Neuronal stem cell (in vitro differentiated cells): ENCODE results near the gene GABRR3.

Experiments
- DNase-seq: peaks from one replicate; pipeline ENCODE4 v3.0.0-alpha.2; 2013; ENCODE audit warnings: low spot score
- H2AFZ ChIP-seq: one replicate; pipeline ENCODE4 v1.6.1; 2013; ENCODE audit warnings: mild to moderate bottlenecking, low read length, inconsistent platforms
- H2AK5ac ChIP-seq: 2 replicates; pipeline ENCODE4 v1.6.1; 2013; ENCODE audit warnings: low read depth, mild to moderate bottlenecking, inconsistent platforms, low read length, moderate library complexity, mixed read lengths
- H2BK120ac ChIP-seq: 2 replicates; pipeline ENCODE4 v1.6.1; 2013; ENCODE audit warnings: low read depth, mild to moderate bottlenecking, inconsistent platforms, low read length, moderate library complexity, mixed read lengths
- H2BK12ac ChIP-seq: one replicate; pipeline ENCODE4 v1.6.1; 2013; ENCODE audit warnings: low read length, inconsistent platforms
- H2BK15ac ChIP-seq: 2 replicates; pipeline ENCODE4 v1.6.1; 2013; ENCODE audit warnings: mild to moderate bottlenecking, low read length, inconsistent platforms, mixed read lengths
- H2BK5ac ChIP-seq: one replicate; pipeline ENCODE4 v1.6.1; 2013; ENCODE audit warnings: inconsistent platforms, mild to moderate bottlenecking, low read length, moderate library complexity
- H3K14ac ChIP-seq: one replicate; pipeline ENCODE4 v1.6.1; 2013; ENCODE audit warnings: low read length, inconsistent platforms
- H3K18ac ChIP-seq: 2 replicates; pipeline ENCODE4 v1.6.1; 2013; ENCODE audit warnings: low read length, inconsistent platforms
- H3K23ac ChIP-seq: 2 replicates; pipeline ENCODE4 v1.6.1; 2013; ENCODE audit warnings: low read depth, mild to moderate bottlenecking, mixed read lengths, low read length, inconsistent platforms; ENCODE audit not compliant: poor library complexity
- H3K27ac ChIP-seq: replicated peaks from 3 replicates; pipeline ENCODE4 v1.5.1; 2013; ENCODE audit warnings: low read length, inconsistent platforms
- H3K27me3 ChIP-seq, 3 experiments: 2 replicates each; pipeline ENCODE4 v1.6.1; 2013; ENCODE audit warnings: low read length in 3 of 3, mild to moderate bottlenecking in 2 of 3, inconsistent platforms in 1 of 3, low read depth in 1 of 3, mixed read lengths in 1 of 3, moderate library complexity in 1 of 3; ENCODE audit not compliant: control insufficient read depth in 3 of 3, insufficient read depth in 3 of 3
- H3K36me3 ChIP-seq, 2 donors: replicated peaks in 1 of 2; 2 replicates each; pipeline ENCODE4 v1.6.1; 2013; ENCODE audit warnings: low read length in 2 of 2; ENCODE audit not compliant: control insufficient read depth in 2 of 2, insufficient read depth in 2 of 2
- H3K4ac ChIP-seq: 2 replicates; pipeline ENCODE4 v1.6.1; 2013; ENCODE audit warnings: inconsistent platforms, mild to moderate bottlenecking, low read length, moderate library complexity
- H3K4me1 ChIP-seq, 2 donors: 1 replicate in 1 of 2; 2 replicates in 1 of 2; pipeline ENCODE4 v1.6.1; 2013; ENCODE audit warnings: low read length in 2 of 2, low read depth in 1 of 2; ENCODE audit not compliant: control insufficient read depth in 2 of 2, insufficient read depth in 1 of 2
- H3K4me2 ChIP-seq: one replicate; pipeline ENCODE4 v1.6.1; 2013; ENCODE audit warnings: mild to moderate bottlenecking, low read length, inconsistent platforms; ENCODE audit not compliant: insufficient read depth, poor library complexity, severe bottlenecking
- H3K4me3 ChIP-seq, 2 donors: 2 replicates each; pipeline ENCODE4 v1.5.1; 2013; ENCODE audit warnings: low read length in 2 of 2, mild to moderate bottlenecking in 2 of 2, inconsistent platforms in 1 of 2, moderate library complexity in 1 of 2
- H3K79me1 ChIP-seq: one replicate; pipeline ENCODE4 v1.6.1; 2013; ENCODE audit warnings: low read depth, mild to moderate bottlenecking, inconsistent platforms, low read length, moderate library complexity
- H3K9ac ChIP-seq: one replicate; pipeline ENCODE4 v1.6.1; 2013; ENCODE audit warnings: mild to moderate bottlenecking, low read depth, low read length, inconsistent platforms; ENCODE audit not compliant: poor library complexity
- H3K9me3 ChIP-seq, 2 donors: replicated peaks in 1 of 2; 2 replicates each; pipeline versions ENCODE3 to v1.6.1; 2013; ENCODE audit warnings: low read length in 2 of 2, mild to moderate bottlenecking in 2 of 2, inconsistent platforms in 1 of 2, low read depth in 1 of 2, mixed read lengths in 1 of 2, moderate library complexity in 1 of 2; ENCODE audit not compliant: control insufficient read depth in 2 of 2, insufficient read depth in 1 of 2
- H4K8ac ChIP-seq: one replicate; pipeline ENCODE4 v1.6.1; 2013; ENCODE audit warnings: low read depth, mild to moderate bottlenecking, inconsistent platforms, low read length, moderate library complexity
- H4K91ac ChIP-seq: one replicate; pipeline ENCODE4 v1.6.1; 2013; ENCODE audit warnings: low read length, low read depth, mild to moderate bottlenecking, inconsistent platforms; ENCODE audit not compliant: poor library complexity
- WGBS, 2 donors: extraction: QIAGEN DNeasy Blood & Tissue Kit; methylation state at CpG; one replicate each; pipeline ENCODE4 v1.1.7; 2013; ENCODE audit warnings: missing lambda C conversion rate in 2 of 2, mixed read lengths in 1 of 2; ENCODE audit not compliant: insufficient read length in 2 of 2, insufficient replicate concordance in 1 of 2; ENCODE audit errors: extremely low coverage in 2 of 2; 5-methylcytosine and 5-hydroxymethylcytosine counted together

Gene GABRR3

DNA sequence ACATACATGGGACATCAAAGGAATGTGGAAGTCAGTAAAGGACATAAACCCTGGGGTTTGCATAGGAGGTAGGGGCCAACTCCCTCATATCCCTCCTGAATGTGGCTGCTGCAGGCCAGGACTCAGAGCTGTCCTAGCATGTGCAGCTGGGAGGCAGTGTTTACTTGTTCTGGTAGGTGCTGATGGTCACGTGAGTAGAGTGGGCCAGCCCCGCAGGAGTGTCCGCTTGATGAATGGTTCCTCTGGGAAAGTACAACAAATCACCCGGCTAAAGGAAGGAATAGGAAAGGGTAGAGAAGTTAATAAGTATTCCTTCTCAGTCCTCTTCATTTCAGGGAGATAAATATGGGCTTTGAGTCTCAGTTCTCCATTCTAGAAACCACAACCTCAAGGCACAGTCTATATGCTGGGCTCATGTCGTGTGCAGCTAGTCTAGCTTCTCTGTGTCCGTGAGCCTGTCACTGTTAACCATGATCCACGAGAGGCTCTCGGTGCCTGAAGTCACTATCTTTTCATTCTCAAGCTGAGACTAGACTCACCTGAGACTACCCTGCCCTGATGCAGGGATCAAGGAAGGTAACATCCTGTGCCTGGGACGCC lies 80.8 kb downstream of the GABRR3 start:
- H4K91ac ChIP-seq: no peak overlapping the region
- H3K79me1 ChIP-seq: no peaks in the 10 kb centered on the region
- H2BK120ac ChIP-seq: no peak overlapping the region
- no peak overlapping the region for H2BK15ac ChIP-seq
- H3K4ac ChIP-seq: no peak overlapping the region
- no peak overlapping the region for H3K27ac ChIP-seq
- H3K27me3 ChIP-seq: no peaks in the 10 kb centered on the region
- no peak overlapping the region for H3K4me3 ChIP-seq
- no peak overlapping the region for H2AK5ac ChIP-seq
- H3K9me3 ChIP-seq: no peaks in the 10 kb centered on the region
- no peak overlapping the region for H3K23ac ChIP-seq
- H3K14ac ChIP-seq: no peak overlapping the region
- H2AFZ ChIP-seq: no peak overlapping the region
- H3K18ac ChIP-seq: no peak overlapping the region
- no peak overlapping the region for H2BK5ac ChIP-seq
- no peak overlapping the region for H3K4me2 ChIP-seq
- H3K36me3 ChIP-seq: peaks cover 6 to 54% of the 10 kb centered on the region in 2 donors
- no peak for DNase-seq
- H3K9ac ChIP-seq: no peak overlapping the region
- no CpG with 5 or more reads among the region's 9 CpGs for WGBS, 2 donors
- no peaks in the 10 kb centered on the region for H3K4me1 ChIP-seq
- H2BK12ac ChIP-seq: no peak overlapping the region
- no peak overlapping the region for H4K8ac ChIP-seq

DNA sequence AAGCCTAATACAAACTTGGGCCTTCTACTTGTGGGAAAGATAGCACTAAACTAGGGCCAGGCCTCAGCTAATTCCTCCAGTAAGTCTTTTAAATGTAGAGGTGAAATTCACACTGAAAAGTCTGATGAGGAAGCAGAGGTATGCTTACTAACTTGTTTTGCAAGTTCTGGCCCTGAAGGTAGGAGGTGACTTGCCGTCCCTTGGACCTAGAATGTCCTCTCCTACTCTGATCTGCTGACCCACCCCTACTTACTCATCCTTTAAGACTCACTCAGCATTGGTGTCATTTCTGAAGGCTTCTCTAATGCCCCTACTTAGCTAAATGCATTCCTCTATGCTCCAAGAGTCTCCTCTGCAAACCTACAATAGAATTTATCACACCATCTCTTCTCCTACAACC lies 82.2 kb downstream of the GABRR3 start:
- H3K18ac ChIP-seq: no peak overlapping the region
- no peak overlapping the region for H3K9ac ChIP-seq
- no peak overlapping the region for H3K27ac ChIP-seq
- no peak overlapping the region for H3K4ac ChIP-seq
- H3K4me3 ChIP-seq: no peak overlapping the region
- no peak overlapping the region for H2BK12ac ChIP-seq
- no peak overlapping the region for H2BK15ac ChIP-seq
- H3K27me3 ChIP-seq: no peaks in the 10 kb centered on the region
- H2AFZ ChIP-seq: no peak overlapping the region
- no peaks in the 10 kb centered on the region for H3K4me1 ChIP-seq
- H3K14ac ChIP-seq: no peak overlapping the region
- H3K36me3 ChIP-seq: peaks cover 6 to 62% of the 10 kb centered on the region in 2 donors
- H2BK120ac ChIP-seq: no peak overlapping the region
- H2BK5ac ChIP-seq: no peak overlapping the region
- H3K79me1 ChIP-seq: no peaks in the 10 kb centered on the region
- DNase-seq: no peak
- no peak overlapping the region for H2AK5ac ChIP-seq
- no peak overlapping the region for H4K91ac ChIP-seq
- no CpG with 5 or more reads among the region's 1 CpG for WGBS, 2 donors
- H3K9me3 ChIP-seq: no peaks in the 10 kb centered on the region
- H4K8ac ChIP-seq: no peak overlapping the region
- H3K23ac ChIP-seq: no peak overlapping the region
- no peak overlapping the region for H3K4me2 ChIP-seq

DNA sequence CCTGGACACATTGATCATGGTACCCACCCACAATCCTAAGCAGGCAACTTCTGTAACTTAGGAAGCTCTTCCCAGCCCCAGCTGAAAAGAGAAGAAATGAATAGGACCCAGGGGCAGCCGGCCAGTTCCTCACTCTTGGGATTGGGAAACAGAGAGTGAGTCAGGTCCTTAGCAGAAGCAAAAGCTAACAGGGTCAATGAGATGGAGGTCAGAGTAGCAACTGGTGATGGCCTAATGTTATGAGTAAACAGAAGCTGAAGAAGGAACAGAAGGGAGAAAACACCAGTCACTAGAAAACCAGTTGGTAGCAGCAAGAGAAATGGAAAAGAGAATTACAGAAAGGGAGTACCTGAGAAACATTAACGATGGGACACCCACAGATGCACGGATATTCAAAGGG lies 82.8 kb downstream of the GABRR3 start:
- peaks cover 6 to 59% of the 10 kb centered on the region in 2 donors for H3K36me3 ChIP-seq
- no peak overlapping the region for H3K9ac ChIP-seq
- H3K4me1 ChIP-seq: no peaks in the 10 kb centered on the region
- no peak overlapping the region for H2AK5ac ChIP-seq
- no peak overlapping the region for H3K18ac ChIP-seq
- H2BK5ac ChIP-seq: no peak overlapping the region
- no peak for DNase-seq
- no CpG with 5 or more reads among the region's 3 CpGs for WGBS, 2 donors
- no peak overlapping the region for H3K4me2 ChIP-seq
- no peaks in the 10 kb centered on the region for H3K9me3 ChIP-seq
- H3K4ac ChIP-seq: no peak overlapping the region
- no peak overlapping the region for H2BK12ac ChIP-seq
- no peak overlapping the region for H3K23ac ChIP-seq
- H4K8ac ChIP-seq: no peak overlapping the region
- no peak overlapping the region for H3K4me3 ChIP-seq
- no peak overlapping the region for H4K91ac ChIP-seq
- no peak overlapping the region for H3K14ac ChIP-seq
- no peak overlapping the region for H2AFZ ChIP-seq
- H2BK120ac ChIP-seq: no peak overlapping the region
- no peak overlapping the region for H2BK15ac ChIP-seq
- no peaks in the 10 kb centered on the region for H3K27me3 ChIP-seq
- no peaks in the 10 kb centered on the region for H3K79me1 ChIP-seq
- no peak overlapping the region for H3K27ac ChIP-seq

DNA sequence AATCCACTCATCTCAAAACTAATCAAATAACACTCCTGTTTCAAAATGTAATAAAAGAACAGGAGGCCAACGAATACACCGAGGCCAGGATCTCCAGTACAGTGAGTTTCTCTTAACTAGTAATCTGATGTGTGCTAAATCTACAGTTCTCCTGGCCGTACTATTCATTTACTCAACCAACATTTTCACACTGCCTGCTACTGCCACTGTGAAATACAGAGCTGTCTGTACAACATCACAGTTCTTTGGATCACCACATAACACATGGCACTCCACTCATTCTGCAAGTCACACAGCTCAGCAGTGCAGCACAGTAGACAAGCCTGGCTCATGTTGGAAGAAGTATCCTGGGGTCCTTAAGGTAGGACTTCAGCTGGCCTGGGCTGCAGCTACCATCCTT lies 84.8 kb downstream of the GABRR3 start:
- Histone ChIP-seq H4K91ac (no peak overlapping the region), H2AFZ (no peak overlapping the region), H2BK12ac (no peak overlapping the region), H2BK5ac (no peak overlapping the region), H3K27ac (no peak overlapping the region), H3K14ac (no peak overlapping the region), H3K4me3 (peak overlapping the region in 1 of 2 donors; percentile 28), H3K79me1 (no peaks in the 10 kb centered on the region), H2BK120ac (no peak overlapping the region), H3K4me1 (no peaks in the 10 kb centered on the region), H3K9ac (no peak overlapping the region), H3K9me3 (no peaks in the 10 kb centered on the region), H3K23ac (no peak overlapping the region), H2BK15ac (no peak overlapping the region), H4K8ac (no peak overlapping the region), H3K4me2 (no peak overlapping the region), H3K27me3 (no peaks in the 10 kb centered on the region), H2AK5ac (no peak overlapping the region), H3K4ac (no peak overlapping the region), H3K36me3 (peaks cover 9 to 74% of the 10 kb centered on the region in 2 donors), H3K18ac (no peak overlapping the region)
- no CpG with 5 or more reads among the region's 3 CpGs for WGBS, 2 donors
- no peak for DNase-seq
